Measurements from ENCODE around the gene RAB6B.

The RAB6B gene

DNA sequence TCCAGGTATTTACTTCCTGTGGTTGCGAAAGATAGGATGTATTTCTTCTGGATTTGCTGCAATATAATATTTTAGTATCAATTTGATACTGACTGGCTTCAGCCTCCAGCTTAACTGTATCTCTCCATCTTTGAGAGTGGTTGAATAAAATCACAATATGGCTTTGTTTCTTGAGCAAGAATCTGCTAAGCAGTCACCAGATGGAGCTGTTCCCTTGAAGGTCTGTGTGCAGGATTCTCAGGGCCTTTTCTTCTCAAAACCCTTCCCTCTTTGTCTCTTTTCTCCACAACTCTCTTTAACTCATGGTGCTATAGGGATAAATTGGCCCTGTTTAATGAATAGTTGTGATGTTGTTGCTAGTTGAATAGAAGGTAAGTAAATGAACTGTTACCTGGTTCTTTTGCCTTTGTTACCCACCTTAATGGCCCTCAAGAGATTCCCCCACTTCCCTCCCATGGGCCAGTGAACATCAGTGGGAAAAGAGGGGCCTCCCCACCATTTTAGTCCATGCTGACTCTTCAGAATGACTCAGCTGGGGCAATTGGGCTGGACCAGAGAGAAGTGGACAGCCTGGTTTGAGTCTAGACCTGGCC lies 34.8 kb upstream of the RAB6B start:
- no peak for DNase-seq

DNA sequence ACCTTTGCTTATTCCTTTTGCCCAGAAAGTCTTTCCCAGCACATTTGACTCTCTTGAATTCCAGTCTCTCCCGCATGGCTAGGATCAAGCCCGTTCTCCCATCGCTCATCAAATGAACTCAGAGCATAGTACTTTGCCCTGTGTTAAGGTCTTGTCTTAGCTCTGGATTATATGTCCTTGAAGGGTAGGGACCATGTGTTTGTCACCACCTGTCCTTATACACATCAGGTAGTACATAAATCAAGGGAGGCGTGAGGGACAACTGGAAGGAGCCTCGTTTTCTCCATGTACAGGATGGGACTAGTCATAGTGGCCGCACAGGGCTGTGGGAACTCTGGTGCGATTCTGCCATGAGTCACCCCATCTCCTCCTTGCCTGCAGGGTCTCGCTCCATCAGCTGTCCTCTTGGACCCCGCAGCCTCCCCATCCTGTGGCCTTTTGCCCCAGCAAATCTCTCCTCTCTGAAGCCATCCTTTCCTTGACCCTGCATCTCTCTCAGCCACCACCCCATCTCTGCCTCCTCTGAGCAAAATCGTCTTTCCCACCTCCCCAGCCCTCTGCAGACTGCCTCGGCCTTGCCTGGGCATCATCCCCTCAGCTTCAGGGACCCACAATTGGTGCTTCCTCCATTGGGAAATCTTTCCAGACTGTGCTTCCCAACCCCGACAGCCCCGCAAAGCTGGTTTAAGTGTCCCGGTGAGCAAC lies 33.4 kb upstream of the RAB6B start:
- DNase-seq = no peak

DNA sequence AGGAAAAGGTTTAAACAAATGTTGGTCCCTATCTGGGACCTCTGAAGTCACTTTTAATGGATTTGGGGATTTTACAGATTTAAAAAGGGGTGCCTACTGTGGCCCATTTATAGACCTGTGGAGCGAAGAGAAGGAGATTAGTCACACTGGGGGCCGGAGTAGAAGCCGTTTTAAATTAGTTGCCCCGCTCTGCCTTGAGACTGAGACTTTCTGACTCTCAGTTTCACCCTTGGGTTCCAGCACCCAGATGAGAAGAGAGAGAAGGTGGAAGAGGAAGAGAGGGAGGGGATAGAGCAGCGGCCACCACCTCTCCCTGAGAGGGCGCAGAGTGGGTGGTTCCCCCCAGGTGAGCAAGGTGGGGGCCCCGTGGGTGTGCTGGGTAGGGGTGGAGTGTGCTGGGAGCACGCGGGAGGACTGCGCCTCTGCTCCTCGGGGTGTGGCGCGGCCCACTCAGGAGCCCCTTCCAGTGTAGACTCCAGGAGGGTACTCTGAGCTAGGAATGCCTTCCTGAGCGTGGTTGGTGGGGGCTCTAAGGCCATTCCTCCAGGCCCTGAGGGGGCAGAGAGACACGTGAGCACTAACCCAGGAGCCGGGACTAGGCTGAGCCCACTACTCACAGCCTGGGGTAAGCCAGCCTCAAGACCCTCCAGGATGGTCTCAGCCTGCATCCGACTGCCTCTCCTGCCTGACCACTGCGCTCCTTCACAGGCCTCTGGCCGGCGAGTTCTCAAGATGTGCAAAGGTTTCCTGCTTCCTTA lies 32.6 kb upstream of the RAB6B start:
- no peak for DNase-seq

- DNase-seq = peak; percentile 34
These were observed 31.9 kb upstream of the RAB6B start for GRCh38 chr3:133927540-133928066.

DNA sequence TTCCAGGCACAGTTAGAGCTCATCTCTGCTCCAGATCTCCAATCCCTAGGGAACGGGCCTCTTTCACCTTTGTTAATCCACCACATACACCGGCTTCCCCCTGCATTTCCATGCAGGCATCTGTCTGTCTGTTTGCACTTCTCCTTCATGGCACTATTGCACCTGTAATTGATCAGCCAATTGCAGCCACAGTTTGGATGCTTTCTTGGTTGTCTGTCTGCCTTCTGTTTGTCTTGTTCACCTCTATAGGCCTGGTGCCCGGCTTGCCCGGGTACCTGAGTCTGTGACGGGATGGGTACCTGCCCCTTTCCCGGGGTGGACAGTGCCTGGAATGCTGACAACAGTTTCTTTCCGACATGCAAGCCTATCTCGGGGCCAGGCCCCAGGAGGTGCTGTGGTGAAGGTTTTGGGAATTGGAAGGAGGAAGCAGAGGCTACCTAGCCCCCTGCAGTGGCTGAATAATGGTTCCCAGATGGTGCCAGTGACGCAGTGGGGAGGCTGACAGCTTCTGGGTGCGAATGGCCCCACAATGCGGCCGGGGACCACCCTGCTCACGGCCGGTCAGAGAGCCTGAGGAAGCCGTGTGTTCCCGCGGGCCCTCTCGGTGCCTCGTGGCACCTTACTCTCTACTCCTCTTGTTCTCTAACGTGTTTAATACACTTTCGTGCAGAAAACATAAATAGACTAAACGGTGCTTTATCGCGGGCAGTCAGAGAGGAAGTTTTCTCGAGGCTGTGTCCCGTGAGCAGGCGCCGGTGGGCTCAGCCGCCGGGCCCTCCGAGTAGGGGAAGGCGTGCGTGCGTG lies 31.3 kb upstream of the RAB6B start:
- no peak for DNase-seq

DNA sequence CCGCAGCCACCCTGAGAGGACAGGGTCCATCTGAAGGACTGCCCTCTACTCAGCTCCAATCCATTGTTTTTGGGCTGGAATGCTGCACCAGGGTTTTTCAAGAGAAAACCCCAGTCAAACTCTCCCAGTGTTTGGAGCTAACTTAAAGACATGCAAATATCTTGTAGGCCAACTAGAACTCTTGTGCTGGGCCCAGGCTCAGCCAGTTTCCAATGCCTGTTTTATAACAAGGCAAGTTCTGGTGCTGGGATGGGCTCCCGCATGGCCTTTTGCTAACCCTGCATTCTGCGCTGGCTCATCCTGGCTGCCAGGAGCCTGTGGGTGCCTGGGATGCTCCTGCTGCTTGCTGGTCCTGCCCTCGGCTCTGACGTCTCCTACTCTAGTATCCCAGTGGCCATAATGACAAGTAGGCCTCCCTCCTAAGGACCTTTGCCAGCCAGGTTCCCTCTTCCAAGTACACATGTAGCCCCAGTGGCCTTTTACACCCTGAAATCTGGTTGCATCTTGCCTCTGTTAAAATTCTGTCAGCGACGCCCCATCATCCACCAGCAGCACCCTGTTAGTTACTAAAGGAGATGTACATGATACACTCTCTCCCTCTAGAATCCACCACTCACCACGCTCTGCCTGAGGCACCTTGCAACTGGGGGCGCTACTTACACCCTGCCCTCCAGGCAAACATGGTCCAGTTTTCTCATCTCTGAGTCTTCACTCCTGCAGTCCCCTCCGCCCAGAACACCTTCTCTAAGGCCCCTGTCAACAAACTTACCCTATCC lies 30.5 kb upstream of the RAB6B start:
- no peak for DNase-seq

DNA sequence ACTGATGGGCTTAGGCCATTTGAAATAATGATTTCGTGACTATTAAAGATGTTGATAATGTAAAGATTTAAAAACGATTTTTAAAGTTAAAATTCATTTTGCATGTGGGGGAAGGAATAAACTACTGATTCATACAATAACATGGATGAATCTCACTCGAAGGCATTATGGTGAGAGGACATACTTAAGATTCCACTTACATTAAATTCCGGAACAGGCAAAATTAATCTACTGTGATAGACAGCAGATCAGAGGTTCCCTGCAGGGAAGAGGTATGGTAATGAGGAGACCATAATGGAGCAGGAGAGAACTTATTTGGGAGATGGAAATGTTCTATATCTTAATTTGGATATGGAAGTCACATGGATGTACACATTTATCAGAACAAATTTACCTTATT lies 28.4 kb upstream of the RAB6B start:
- no peak for DNase-seq

- no peak for DNase-seq
These were observed 25.9 kb upstream of the RAB6B start for GRCh38 chr3:133921592-133921991.

DNA sequence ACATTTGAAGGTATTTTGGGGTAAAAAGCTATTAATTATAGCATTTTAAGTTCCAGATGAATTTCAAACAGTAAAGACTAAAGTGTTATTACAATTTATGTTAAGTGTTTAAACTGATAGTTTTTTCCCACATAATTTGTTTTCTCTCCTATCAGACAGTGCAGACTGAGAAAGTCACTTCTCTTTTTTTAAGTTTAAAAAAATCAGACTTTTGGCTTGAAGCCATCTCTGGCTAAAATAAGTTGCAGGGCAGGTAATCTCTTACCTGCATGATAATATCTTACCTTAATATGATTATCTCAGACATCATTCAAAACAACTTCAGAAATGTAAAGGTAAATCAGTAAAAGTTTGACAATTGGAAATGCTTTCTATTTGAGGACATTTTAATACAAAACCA lies 21.5 kb upstream of the RAB6B start:
- no peak for DNase-seq

GRCh38 chr3:133915685-133916658 lies 20.3 kb upstream of the RAB6B start:
- no peak for DNase-seq

DNA sequence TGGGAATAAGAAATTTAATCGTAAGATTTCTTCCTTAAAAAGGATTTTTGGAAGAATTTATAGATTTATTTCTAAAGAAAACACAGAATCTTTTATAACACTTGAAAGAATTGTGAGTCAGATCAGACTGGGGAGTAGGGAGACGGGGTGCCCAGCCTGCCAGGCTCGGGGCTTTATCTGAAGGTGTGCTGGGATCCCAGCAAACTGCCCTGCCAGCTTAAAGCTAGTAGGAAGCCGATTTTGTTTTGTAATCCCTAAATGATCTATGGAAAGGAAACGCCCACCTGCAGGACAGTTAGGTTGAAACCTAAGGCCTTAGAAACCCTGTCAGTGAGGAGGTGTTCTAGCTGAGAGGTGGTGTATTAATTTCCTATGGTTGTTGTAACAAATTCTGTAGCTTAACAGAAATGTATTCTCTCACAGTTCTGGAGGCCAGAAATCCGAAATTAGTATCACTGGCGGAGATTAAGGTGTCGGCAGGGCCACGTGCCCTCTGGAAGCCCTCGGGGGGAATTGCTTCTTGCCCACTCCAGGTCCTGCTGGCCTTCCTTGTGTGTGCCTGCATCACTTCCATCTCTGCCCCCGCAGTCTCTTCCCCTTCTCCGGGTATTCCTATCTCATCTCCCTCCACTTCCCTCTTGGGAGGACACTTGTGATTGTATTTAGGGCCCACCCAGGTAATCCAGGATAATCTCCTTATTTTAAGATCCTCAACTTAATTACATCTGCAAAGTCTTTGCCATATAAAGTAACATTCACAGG lies 19.3 kb upstream of the RAB6B start:
- DNase-seq = no peak

DNA sequence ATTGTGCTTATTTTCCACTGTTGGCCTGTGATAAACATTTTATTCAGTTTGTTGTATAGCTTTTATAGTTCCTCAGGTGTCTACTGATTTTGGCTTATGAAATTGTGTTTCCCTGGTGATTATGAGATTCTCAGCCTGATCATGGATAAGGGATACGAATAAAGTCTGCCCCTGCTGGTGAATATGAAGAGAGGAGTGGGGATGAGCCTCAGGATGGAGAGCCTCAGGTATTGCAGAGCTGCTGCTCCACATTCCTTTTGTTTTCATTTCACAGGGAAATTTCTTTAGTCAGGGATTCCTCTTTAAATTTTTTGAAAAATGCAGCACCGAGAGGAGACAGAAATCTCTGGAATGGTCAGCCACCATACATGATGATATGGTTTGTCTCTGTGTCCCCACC lies 14.7 kb upstream of the RAB6B start:
- DNase-seq = no peak

- no peak for DNase-seq
These were observed 9.7 kb upstream of the RAB6B start for GRCh38 chr3:133905376-133905775.

DNA sequence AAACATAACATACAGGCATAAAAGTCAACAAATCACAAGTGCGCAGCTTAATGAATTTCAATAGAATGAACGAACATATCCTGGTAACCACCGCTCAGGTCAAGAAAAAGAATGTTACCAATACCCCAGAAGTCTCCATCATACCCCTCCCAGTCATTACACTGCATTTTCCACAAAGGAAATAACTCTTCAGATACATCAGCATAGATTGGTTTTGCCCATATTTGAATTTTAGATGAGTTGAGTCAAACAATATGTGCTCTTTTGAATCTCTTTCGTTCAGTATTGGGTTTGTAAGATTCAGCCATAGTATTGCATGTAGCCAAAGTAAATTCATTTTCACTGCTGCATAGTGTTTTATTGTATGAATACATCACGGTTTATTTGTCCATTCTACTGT lies 6.2 kb upstream of the RAB6B start:
- no peak for DNase-seq

GRCh38 chr3:133901083-133901482 lies 5.4 kb upstream of the RAB6B start:
- no peak for DNase-seq

- no peak for DNase-seq
These were observed 3.6 kb upstream of the RAB6B start for GRCh38 chr3:133899311-133899710.

GRCh38 chr3:133897547-133897946 lies 1.9 kb upstream of the RAB6B start:
- no peak for DNase-seq

GRCh38 chr3:133896002-133896761 lies 500 bp upstream of the RAB6B start:
- no peak for DNase-seq
